K562 (cell line): ENCODE data around the gene HOXC5. TPM values are rescaled to one million over a fixed set of nuclear protein-coding genes. Genes with fewer than 3 reads are reported as not detected.
A peak's percentile ranks its signal among the peaks of the same experiment; 100 is the strongest.

Experiments
- DACH1 ChIP-seq: fragments of 450-650 bp; IDR thresholded peaks from 2 replicates; pipeline ENCODE4 v1.6.1; 2018; ENCODE audit not compliant: partially characterized antibody
- RBFOX2 ChIP-seq: fragments of 200-400 bp; formaldehyde crosslinking; IDR thresholded peaks from 2 replicates; pipeline ENCODE4 v1.6.1; 2017; ENCODE audit warnings: low read depth, mild to moderate bottlenecking, low read length, moderate library complexity
- U2AF2 ChIP-seq: fragments of 200-400 bp; formaldehyde crosslinking; optimal IDR thresholded peaks from 2 replicates; pipeline ENCODE3; 2017; ENCODE audit warnings: low read depth, mild to moderate bottlenecking, low read length
- polyA plus RNA-seq, 8 experiments: library from polyadenylated mRNA; depleted of rRNA in 4 of 8; stranded (reverse) in 5 of 8; unstranded in 3 of 8; fragments of >200 nt; fragmentation: Nextera tagmentation in 2 of 8; fragmentation: Illumina TruSeq in 1 of 8; extraction: Ambion mirVana in 2 of 8; extraction: Trizol in 1 of 8; gene quantifications; 2 replicates each; pipeline versions ENCODE4 v1.2.1 to v1.2.3, GENCODE V29; 2011 to 2014; ENCODE audit warnings: inconsistent platforms in 1 of 8, missing spikeins in 1 of 8
- total RNA-seq, 7 experiments: library from RNA; depleted of rRNA in 6 of 7; stranded (reverse); fragments of >200 nt in 6 of 7; fragmentation: Illumina TruSeq in 2 of 7; extraction: Trizol in 2 of 7; gene quantifications; 2 replicates each; pipeline versions ENCODE4 v1.2.1 to v1.2.3, GENCODE V29; 2011 to 2021; ENCODE audit warnings: low replicate concordance in 1 of 7
- TF ChIP-seq, protein P1 (sequence below): fragments of 200-800 bp; sonication (Bioruptor generic); IDR thresholded peaks from 2 replicates; pipeline ENCODE4 v1.6.1; 2016; ENCODE audit warnings: missing genetic modification characterization, missing compliant biosample characterization

Gene HOXC5
- total and polyA plus RNA-seq, 9 of the 15 experiments (the other 6 are each of a cell fraction or from before 2014, with no cell fraction given) = 0.10 to 0.44 (median 0.18) TPM; not detected in 4

DNA sequence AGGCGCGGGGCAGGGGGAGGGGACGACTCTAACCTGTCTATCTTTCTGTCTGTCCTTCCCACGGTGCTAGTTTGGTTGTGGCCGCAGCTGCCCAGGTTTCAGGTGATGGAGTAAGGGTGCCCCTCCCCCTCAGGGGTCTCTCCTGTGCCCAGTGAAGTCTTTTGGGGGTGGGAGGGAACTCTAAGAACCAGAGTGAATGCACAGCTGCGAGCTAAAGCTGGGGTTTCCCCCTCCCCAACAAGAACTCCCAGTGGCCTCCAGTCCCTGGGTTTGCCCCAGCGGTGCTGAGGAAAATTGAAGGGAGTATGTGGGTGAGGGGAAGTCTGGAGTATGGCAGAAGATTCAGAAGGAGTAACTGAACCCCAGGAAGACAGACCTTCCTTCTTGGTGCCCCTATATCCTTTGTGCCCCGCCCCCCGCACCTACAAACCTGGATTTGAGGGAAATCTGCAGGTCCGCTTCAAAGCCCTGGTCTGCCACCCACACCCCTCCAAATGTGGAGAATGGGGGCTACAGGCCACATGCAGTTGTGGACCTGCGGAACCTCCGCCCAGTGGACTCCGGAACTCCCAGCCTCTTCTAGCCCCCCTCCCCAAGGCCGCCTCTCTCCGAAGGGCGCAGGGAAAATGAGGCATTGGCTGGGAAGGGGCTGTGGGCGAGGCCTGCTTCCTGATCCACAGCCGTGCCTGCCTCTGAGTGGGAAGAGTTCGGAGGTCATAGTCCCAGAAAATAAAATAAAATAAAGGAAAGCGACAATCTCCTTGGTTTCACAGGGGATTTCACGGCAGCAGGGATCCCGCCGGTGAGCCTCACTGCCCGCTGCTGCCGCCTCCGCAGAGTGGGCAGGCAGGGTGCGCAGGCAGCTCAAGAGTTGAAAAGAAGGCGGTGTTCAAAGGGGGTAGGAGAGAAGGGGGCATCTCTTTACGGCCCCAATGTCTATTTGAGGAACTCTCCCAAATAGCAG is 36.3 kb upstream of the HOXC5 start (continued):
- TF ChIP-seq DACH1 = no peak
- no peak for TF ChIP-seq U2AF2
- TF ChIP-seq RBFOX2 = peak; percentile 46; the same call in 1 of the 2 replicates
- TF ChIP-seq, protein P1, sequence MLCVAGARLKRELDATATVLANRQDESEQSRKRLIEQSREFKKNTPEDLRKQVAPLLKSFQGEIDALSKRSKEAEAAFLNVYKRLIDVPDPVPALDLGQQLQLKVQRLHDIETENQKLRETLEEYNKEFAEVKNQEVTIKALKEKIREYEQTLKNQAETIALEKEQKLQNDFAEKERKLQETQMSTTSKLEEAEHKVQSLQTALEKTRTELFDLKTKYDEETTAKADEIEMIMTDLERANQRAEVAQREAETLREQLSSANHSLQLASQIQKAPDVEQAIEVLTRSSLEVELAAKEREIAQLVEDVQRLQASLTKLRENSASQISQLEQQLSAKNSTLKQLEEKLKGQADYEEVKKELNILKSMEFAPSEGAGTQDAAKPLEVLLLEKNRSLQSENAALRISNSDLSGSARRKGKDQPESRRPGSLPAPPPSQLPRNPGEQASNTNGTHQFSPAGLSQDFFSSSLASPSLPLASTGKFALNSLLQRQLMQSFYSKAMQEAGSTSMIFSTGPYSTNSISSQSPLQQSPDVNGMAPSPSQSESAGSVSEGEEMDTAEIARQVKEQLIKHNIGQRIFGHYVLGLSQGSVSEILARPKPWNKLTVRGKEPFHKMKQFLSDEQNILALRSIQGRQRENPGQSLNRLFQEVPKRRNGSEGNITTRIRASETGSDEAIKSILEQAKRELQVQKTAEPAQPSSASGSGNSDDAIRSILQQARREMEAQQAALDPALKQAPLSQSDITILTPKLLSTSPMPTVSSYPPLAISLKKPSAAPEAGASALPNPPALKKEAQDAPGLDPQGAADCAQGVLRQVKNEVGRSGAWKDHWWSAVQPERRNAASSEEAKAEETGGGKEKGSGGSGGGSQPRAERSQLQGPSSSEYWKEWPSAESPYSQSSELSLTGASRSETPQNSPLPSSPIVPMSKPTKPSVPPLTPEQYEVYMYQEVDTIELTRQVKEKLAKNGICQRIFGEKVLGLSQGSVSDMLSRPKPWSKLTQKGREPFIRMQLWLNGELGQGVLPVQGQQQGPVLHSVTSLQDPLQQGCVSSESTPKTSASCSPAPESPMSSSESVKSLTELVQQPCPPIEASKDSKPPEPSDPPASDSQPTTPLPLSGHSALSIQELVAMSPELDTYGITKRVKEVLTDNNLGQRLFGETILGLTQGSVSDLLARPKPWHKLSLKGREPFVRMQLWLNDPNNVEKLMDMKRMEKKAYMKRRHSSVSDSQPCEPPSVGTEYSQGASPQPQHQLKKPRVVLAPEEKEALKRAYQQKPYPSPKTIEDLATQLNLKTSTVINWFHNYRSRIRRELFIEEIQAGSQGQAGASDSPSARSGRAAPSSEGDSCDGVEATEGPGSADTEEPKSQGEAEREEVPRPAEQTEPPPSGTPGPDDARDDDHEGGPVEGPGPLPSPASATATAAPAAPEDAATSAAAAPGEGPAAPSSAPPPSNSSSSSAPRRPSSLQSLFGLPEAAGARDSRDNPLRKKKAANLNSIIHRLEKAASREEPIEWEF = no peak
